HCT116 (cell line): ENCODE data around the gene KCND3. TPM values are rescaled to one million over a fixed set of nuclear protein-coding genes. Genes with fewer than 3 reads are reported as not detected.

Source experiments
- ATAC-seq: fragments of 200-7000 bp; cut with Tn5 transposase; 2 replicates; pipeline ENCODE4 v1.9.1; 2020; ENCODE audit warnings: mild to moderate bottlenecking, moderate library complexity
- BruUV-seq: library from RNA; stranded (reverse); fragments of 400-500 nt; replicated peaks from 2 replicates; lab custom pipeline; 2021; lab: Mats Ljungman, UMichigan
- CTCF ChIA-PET: fragments of 300-600 bp; sonication (Branson Sonifier 250); formaldehyde crosslinking; loops from one replicate; lab custom pipeline; 2021; ENCODE audit warnings: antibody characterized with exemption; lab: Charles Lee
- POLR2A ChIA-PET: fragments of 300-600, 350-600 bp; sonication (Branson Sonifier 250); formaldehyde crosslinking; loops from one replicate; lab custom pipeline; 2021; ENCODE audit warnings: antibody characterized with exemption; lab: Charles Lee
- RAD21 ChIA-PET, 2 experiments: fragments of 300-600 bp; sonication (Branson Sonifier 250); formaldehyde crosslinking; loops; one replicate each; lab custom pipeline; 2023; ENCODE audit warnings: low total read pairs in 2 of 2; ENCODE audit not compliant: uncharacterized antibody in 2 of 2, unreplicated experiment in 2 of 2, low non-redundant PET in 1 of 2; lab: Charles Lee
- DNase-seq: peaks from one replicate; pipeline ENCODE4 v3.0.0-alpha.2; 2010; ENCODE audit warnings: low read depth, low spot score
- H2AFZ ChIP-seq: fragments of 200-600 bp; shearing (Covaris generic), sonication (generic); 2 replicates; pipeline ENCODE4 v1.6.1; 2017; ENCODE audit warnings: low read depth, mixed run types, mixed read lengths, antibody characterized with exemption, low read length; ENCODE audit not compliant: poor library complexity, severe bottlenecking
- H3K27ac ChIP-seq: 2 replicates; pipeline ENCODE4 v1.5.1; 2012; ENCODE audit warnings: low read depth, low read length
- H3K27me3 ChIP-seq: fragments of 200-600 bp; sonication (generic); 2 replicates; pipeline ENCODE4 v1.6.1; 2016; ENCODE audit warnings: mixed run types, low read length, mixed read lengths; ENCODE audit not compliant: insufficient read depth
- H3K36me3 ChIP-seq, 2 experiments: fragments of 200-500 bp in 1 of 2; fragments of 200-600 bp in 1 of 2; sonication (Bioruptor generic) in 1 of 2; sonication (generic) in 1 of 2; 2 replicates each; pipeline versions ENCODE4 v1.5.1 to v1.6.1; 2014 to 2016; ENCODE audit warnings: low read length in 2 of 2, inconsistent platforms in 1 of 2, mixed read lengths in 1 of 2, mixed run types in 1 of 2; ENCODE audit not compliant: insufficient read depth in 2 of 2, control insufficient read depth in 1 of 2
- H3K4me1 ChIP-seq, 2 experiments: fragments of 200-600 bp in 1 of 2; sonication (generic) in 1 of 2; 2 replicates each; pipeline versions ENCODE4 v1.5.1 to v1.6.1; 2012 to 2017; ENCODE audit warnings: low read length in 2 of 2, inconsistent platforms in 1 of 2, mild to moderate bottlenecking in 1 of 2, mixed read lengths in 1 of 2, mixed run types in 1 of 2, moderate library complexity in 1 of 2; ENCODE audit not compliant: insufficient read depth in 2 of 2, control insufficient read depth in 1 of 2
- H3K4me2 ChIP-seq: fragments of 200-600 bp; sonication (generic); 2 replicates; pipeline ENCODE4 v1.6.1; 2017; ENCODE audit warnings: mixed run types, low read length, mixed read lengths
- H3K4me3 ChIP-seq, 2 experiments: fragments of 200-600 bp in 1 of 2; sonication (generic) in 1 of 2; replicated peaks in 1 of 2; 2 replicates each; pipeline ENCODE4 v1.5.1; 2011 to 2016; ENCODE audit warnings: low read length in 2 of 2, control low read depth in 1 of 2, low read depth in 1 of 2, mild to moderate bottlenecking in 1 of 2, mixed read lengths in 1 of 2, mixed run types in 1 of 2
- H3K79me2 ChIP-seq: fragments of 200-600 bp; sonication (generic); 2 replicates; pipeline ENCODE4 v1.6.1; 2017; ENCODE audit warnings: mild to moderate bottlenecking, mixed run types, low read length, moderate library complexity, mixed read lengths; ENCODE audit not compliant: insufficient read depth
- H3K9ac ChIP-seq: fragments of 200-600 bp; sonication (generic); 2 replicates; pipeline ENCODE4 v1.6.1; 2016; ENCODE audit warnings: low read length, mixed read lengths
- H3K9me2 ChIP-seq: fragments of 200-600 bp; sonication (generic), shearing (Covaris generic); 2 replicates; pipeline ENCODE4 v1.6.1; 2017; ENCODE audit warnings: mixed run types, mild to moderate bottlenecking, moderate library complexity; ENCODE audit not compliant: insufficient read depth
- H3K9me3 ChIP-seq, 2 experiments: fragments of 200-500 bp in 1 of 2; fragments of 200-600 bp in 1 of 2; sonication (Bioruptor generic) in 1 of 2; sonication (generic) in 1 of 2; 2 replicates each; pipeline ENCODE4 v1.6.1; 2014 to 2017; ENCODE audit warnings: low read length in 2 of 2, mixed read lengths in 2 of 2, inconsistent platforms in 1 of 2, low read depth in 1 of 2, mild to moderate bottlenecking in 1 of 2, mixed run types in 1 of 2, moderate library complexity in 1 of 2; ENCODE audit not compliant: control insufficient read depth in 1 of 2, insufficient read depth in 1 of 2
- H4K20me1 ChIP-seq: fragments of 200-600 bp; sonication (generic), shearing (Covaris generic); 2 replicates; pipeline ENCODE4 v1.6.1; 2017; ENCODE audit warnings: mixed run types, mild to moderate bottlenecking, moderate library complexity; ENCODE audit not compliant: insufficient read depth
- ELF1 ChIP-seq: IDR thresholded peaks from 2 replicates; pipeline ENCODE4 v1.6.1; 2012; ENCODE audit warnings: low read depth, borderline replicate concordance
- EZH2 ChIP-seq: fragments of 200-600 bp; sonication (generic); IDR thresholded peaks from 2 replicates; pipeline ENCODE4 v1.6.1; 2017; ENCODE audit warnings: antibody characterized with exemption, mixed run types
- SP1 ChIP-seq: IDR thresholded peaks from 2 replicates; pipeline ENCODE4 v1.6.1; 2012; ENCODE audit warnings: low read depth
- SRF ChIP-seq: IDR thresholded peaks from 2 replicates; pipeline ENCODE4 v1.6.1; 2012; ENCODE audit warnings: low read depth
- ZNF274 ChIP-seq: fragments of 200-500 bp; sonication (Bioruptor generic); IDR thresholded peaks from 2 replicates; pipeline ENCODE4 v1.6.1; 2014; ENCODE audit warnings: mild to moderate bottlenecking, low read depth, low read length, inconsistent platforms
- intact Hi-C: fragments of 100-400 bp; cut with micrococcal nuclease; formaldehyde crosslinking; loops from 2 replicates; pipeline ENCODE4 v1.10.0; 2022
- total RNA-seq: library from RNA; stranded (reverse); gene quantifications from one replicate; pipeline ENCODE4 v1.2.1, GENCODE V29; 2021; ENCODE audit not compliant: unreplicated experiment
- TF ChIP-seq, protein P1 (sequence below): IDR thresholded peaks from 2 replicates; pipeline ENCODE4 v1.6.1; 2012
- TF ChIP-seq, protein P2 (sequence below): IDR thresholded peaks from 2 replicates; pipeline ENCODE4 v1.6.1; 2012; ENCODE audit warnings: low read depth

Gene KCND3
- total RNA-seq, 1 experiment from 2014 or later: 0.44 TPM

DNA sequence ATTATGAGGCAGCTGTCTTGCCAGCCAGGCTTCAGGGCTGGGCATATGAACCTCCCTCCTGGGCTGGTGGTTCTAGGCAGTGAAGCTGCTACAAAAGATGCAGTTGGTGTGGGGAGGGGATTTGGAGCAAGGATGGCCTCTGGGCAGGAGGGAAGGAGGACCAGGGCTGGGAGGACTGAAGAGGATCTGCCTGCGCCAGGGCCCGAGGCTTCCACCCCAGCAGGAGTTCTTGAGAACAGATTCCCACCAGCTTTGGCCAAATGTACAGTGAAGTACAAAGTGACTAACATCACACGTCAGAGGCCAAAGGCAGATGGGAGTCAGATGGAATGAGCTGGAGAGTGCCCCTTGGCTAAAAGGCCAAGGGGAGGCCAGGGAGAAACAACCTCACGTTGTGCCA is 171.4 kb downstream of the KCND3 start:
- intact Hi-C loops: no loop called here
- RAD21 ChIA-PET: no interaction called here
- CTCF ChIA-PET: no interaction called here
- no TSS peak for BruUV-seq
- H3K9ac ChIP-seq: no peak overlapping the region
- no peaks in the 10 kb centered on the region for H3K4me1 ChIP-seq
- peaks cover 11% of the 10 kb centered on the region; the same call in 1 of the 2 replicates for H3K27me3 ChIP-seq
- H3K79me2 ChIP-seq: no peaks in the 10 kb centered on the region
- H2AFZ ChIP-seq: no peak overlapping the region
- H3K9me2 ChIP-seq: no peaks in the 10 kb centered on the region
- H3K4me3 ChIP-seq: no peak overlapping the region
- H3K27ac ChIP-seq: no peak overlapping the region
- H3K4me2 ChIP-seq: no peak overlapping the region
- no peaks in the 10 kb centered on the region for H3K9me3 ChIP-seq
- H3K36me3 ChIP-seq: no peaks in the 10 kb centered on the region
- DNase-seq (no peak), ATAC-seq (no peak)
- no peaks in the 10 kb centered on the region for H4K20me1 ChIP-seq
- no peak for TF ChIP-seq SP1
- POLR2A ChIA-PET: no interaction called here

- Histone ChIP-seq H3K27me3 (no peaks in the 10 kb centered on the region; the same call in 1 of the 2 replicates), H3K4me3 (no peak overlapping the region), H3K36me3 (no peaks in the 10 kb centered on the region), H3K27ac (no peak overlapping the region), H4K20me1 (no peaks in the 10 kb centered on the region), H3K4me2 (no peak overlapping the region), H3K4me1 (no peaks in the 10 kb centered on the region), H3K79me2 (no peaks in the 10 kb centered on the region), H3K9me3 (no peaks in the 10 kb centered on the region), H3K9ac (no peak overlapping the region), H3K9me2 (no peaks in the 10 kb centered on the region), H2AFZ (no peak overlapping the region)
- BruUV-seq: no TSS peak
- ChIA-PET RAD21 (no interaction called here), POLR2A (no interaction called here), CTCF (no interaction called here)
- ATAC-seq (no peak), DNase-seq (no peak)
- TF ChIP-seq ELF1 (no peak), SRF (no peak), EZH2 (no peak), ZNF274 (no peak)
- TF ChIP-seq, protein P1, sequence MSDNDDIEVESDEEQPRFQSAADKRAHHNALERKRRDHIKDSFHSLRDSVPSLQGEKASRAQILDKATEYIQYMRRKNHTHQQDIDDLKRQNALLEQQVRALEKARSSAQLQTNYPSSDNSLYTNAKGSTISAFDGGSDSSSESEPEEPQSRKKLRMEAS: no peak
- TF ChIP-seq, protein P2, sequence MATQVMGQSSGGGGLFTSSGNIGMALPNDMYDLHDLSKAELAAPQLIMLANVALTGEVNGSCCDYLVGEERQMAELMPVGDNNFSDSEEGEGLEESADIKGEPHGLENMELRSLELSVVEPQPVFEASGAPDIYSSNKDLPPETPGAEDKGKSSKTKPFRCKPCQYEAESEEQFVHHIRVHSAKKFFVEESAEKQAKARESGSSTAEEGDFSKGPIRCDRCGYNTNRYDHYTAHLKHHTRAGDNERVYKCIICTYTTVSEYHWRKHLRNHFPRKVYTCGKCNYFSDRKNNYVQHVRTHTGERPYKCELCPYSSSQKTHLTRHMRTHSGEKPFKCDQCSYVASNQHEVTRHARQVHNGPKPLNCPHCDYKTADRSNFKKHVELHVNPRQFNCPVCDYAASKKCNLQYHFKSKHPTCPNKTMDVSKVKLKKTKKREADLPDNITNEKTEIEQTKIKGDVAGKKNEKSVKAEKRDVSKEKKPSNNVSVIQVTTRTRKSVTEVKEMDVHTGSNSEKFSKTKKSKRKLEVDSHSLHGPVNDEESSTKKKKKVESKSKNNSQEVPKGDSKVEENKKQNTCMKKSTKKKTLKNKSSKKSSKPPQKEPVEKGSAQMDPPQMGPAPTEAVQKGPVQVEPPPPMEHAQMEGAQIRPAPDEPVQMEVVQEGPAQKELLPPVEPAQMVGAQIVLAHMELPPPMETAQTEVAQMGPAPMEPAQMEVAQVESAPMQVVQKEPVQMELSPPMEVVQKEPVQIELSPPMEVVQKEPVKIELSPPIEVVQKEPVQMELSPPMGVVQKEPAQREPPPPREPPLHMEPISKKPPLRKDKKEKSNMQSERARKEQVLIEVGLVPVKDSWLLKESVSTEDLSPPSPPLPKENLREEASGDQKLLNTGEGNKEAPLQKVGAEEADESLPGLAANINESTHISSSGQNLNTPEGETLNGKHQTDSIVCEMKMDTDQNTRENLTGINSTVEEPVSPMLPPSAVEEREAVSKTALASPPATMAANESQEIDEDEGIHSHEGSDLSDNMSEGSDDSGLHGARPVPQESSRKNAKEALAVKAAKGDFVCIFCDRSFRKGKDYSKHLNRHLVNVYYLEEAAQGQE: no peak
- intact Hi-C loops: no loop called here
Measured at GRCh38 chr1:111814642-111815041, 174.8 kb downstream of the KCND3 start.
